Measurements from ENCODE around the gene HELZ2. TPM values are rescaled to one million over a fixed set of nuclear protein-coding genes. Genes with fewer than 3 reads are reported as not detected.

HELZ2 gene
- total RNA-seq, 4 donors from 2014 or later, result 16.3 to 33.7 (median 24.7) TPM

- H3K4me3 ChIP-seq, result no peak overlapping the region
- no peak for DNase-seq (ENCODE audit: low spot score in 2 of 2)
- H3K36me3 ChIP-seq, result no peaks in the 10 kb centered on the region
- WGBS, 2 donors, result 18 to 43% methylated on average over 8 to 10 of the region's 11 CpGs
- TF ChIP-seq, protein P1, sequence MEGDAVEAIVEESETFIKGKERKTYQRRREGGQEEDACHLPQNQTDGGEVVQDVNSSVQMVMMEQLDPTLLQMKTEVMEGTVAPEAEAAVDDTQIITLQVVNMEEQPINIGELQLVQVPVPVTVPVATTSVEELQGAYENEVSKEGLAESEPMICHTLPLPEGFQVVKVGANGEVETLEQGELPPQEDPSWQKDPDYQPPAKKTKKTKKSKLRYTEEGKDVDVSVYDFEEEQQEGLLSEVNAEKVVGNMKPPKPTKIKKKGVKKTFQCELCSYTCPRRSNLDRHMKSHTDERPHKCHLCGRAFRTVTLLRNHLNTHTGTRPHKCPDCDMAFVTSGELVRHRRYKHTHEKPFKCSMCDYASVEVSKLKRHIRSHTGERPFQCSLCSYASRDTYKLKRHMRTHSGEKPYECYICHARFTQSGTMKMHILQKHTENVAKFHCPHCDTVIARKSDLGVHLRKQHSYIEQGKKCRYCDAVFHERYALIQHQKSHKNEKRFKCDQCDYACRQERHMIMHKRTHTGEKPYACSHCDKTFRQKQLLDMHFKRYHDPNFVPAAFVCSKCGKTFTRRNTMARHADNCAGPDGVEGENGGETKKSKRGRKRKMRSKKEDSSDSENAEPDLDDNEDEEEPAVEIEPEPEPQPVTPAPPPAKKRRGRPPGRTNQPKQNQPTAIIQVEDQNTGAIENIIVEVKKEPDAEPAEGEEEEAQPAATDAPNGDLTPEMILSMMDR (IDR thresholded peaks at IDR 0.05), result no peak
- TF ChIP-seq POLR2A (IDR thresholded peaks at IDR 0.05), result no peak
- no peak overlapping the region for H3K27ac ChIP-seq
- no peaks in the 10 kb centered on the region for H3K9me3 ChIP-seq
- H3K4me1 ChIP-seq, result peaks cover 0 to 19% (median 6%) of the 10 kb centered on the region in 4 donors
- H3K27me3 ChIP-seq, result peaks cover 0 to 58% of the 10 kb centered on the region in 2 donors
These were observed 25.5 kb downstream of the HELZ2 start for GRCh38 chr20:63548542-63548941.

GRCh38 chr20:63547725-63548480, 26.1 kb downstream of the HELZ2 start, which contains the start of gene SRMS:
Gene SRMS (minus strand): TSS chr20:63547749. CDS start chr20:63547463, 286 bp downstream.
- Histone ChIP-seq H3K27ac (no peak within 1 kb of the TSS), H3K4me1 (peaks cover 0 to 13% (median 3%) of the 10 kb centered on the region in 4 donors), H3K27me3 (peaks cover 0 to 58% of the 10 kb centered on the region in 2 donors), H3K9me3 (no peaks in the 10 kb centered on the region), H3K4me3 (no peak within 1 kb of the TSS), H3K36me3 (no peaks in the 10 kb centered on the region)
- 61 to 65% methylated on average over 17 to 30 of the region's 35 CpGs for WGBS, 2 donors
- TF ChIP-seq POLR2A (IDR thresholded peaks at IDR 0.05), result no peak
- no peak for TF ChIP-seq EP300 (IDR thresholded peaks at IDR 0.05)
- TF ChIP-seq, protein P1 (IDR thresholded peaks at IDR 0.05), result no peak
- DNase-seq (ENCODE audit: low spot score in 2 of 2), result no peak

DNA sequence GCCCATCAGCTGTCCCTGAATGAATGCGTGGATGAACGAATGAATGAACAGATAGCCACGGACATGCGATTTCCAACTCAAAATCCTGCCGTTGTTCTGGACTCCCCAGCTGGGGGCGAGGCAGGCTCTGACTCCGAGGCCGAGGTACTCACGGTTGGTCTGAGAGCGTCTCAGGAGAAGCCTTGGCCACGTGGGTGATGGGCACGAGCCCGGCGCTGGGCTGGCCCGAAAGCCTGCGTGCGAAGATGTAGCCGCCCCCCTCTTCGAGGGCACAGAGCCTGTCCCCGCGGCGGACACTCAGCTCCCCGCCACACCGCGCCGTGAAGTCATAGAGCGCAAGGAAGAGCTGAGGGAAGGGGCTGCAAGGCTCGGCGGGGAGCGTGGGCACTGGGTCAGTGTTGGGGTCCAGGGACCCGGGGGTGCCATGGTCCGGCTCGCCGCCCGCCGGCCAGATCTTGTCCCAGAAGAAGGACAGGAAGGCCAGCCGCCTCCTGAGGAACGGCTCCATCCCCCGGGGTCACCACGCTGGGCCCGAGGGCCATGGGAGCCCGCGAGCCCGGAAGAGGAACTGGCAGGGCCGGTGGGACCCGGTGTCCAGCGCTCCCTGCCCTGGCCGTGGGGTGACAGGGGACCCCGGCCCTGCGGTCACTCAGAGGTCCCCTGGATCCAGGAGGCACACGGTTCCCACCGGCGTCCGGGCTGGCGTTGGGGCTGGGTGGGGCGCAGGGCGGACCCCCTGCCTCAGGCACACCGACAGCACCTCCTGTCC, 26.9 kb downstream of the HELZ2 start:
- WGBS, 2 donors, result 43 to 56% methylated on average over 25 to 41 of the region's 58 CpGs
- Histone ChIP-seq H3K9me3 (no peaks in the 10 kb centered on the region), H3K27me3 (peaks cover 0 to 58% of the 10 kb centered on the region in 2 donors), H3K27ac (no peak overlapping the region), H3K4me1 (peaks cover 0 to 5% (median 0%) of the 10 kb centered on the region in 4 donors), H3K36me3 (no peaks in the 10 kb centered on the region), H3K4me3 (no peak overlapping the region)
- TF ChIP-seq EP300 (IDR thresholded peaks at IDR 0.05) (no peak), POLR2A (IDR thresholded peaks at IDR 0.05) (no peak)
- TF ChIP-seq, protein P1 (IDR thresholded peaks at IDR 0.05), result no peak
- DNase-seq (ENCODE audit: low spot score in 2 of 2), result no peak

GRCh38 chr20:63546256-63546955, 27.6 kb downstream of the HELZ2 start:
- H3K27me3 ChIP-seq, result peaks cover 0 to 58% of the 10 kb centered on the region in 2 donors
- no peak for DNase-seq (ENCODE audit: low spot score in 2 of 2)
- TF ChIP-seq, protein P1 (IDR thresholded peaks at IDR 0.05), result no peak
- no peak for TF ChIP-seq POLR2A (IDR thresholded peaks at IDR 0.05)
- no peak for TF ChIP-seq EP300 (IDR thresholded peaks at IDR 0.05)
- H3K4me1 ChIP-seq, result peaks cover 0 to 5% (median 0%) of the 10 kb centered on the region in 4 donors
- H3K4me3 ChIP-seq, result no peak overlapping the region
- no peak overlapping the region for H3K27ac ChIP-seq
- H3K9me3 ChIP-seq, result no peaks in the 10 kb centered on the region
- 72 to 80% methylated on average over 12 to 18 of the region's 20 CpGs for WGBS, 2 donors
- H3K36me3 ChIP-seq, result no peaks in the 10 kb centered on the region
